G401.6 (cell line): Measurements from ENCODE around the gene UGT1A9.
"Not testable (repeated sequence)": the region's sequence is repeated elsewhere in the genome, so short reads cannot be mapped to it uniquely, and the experiment has no call there.

Experiments used
- FAIRE-seq: peaks from 2 replicates; lab custom pipeline; 2012; peaks lifted over from hg19 to GRCh38; lab: Jason Lieb, UNC

UGT1A9 gene

DNA sequence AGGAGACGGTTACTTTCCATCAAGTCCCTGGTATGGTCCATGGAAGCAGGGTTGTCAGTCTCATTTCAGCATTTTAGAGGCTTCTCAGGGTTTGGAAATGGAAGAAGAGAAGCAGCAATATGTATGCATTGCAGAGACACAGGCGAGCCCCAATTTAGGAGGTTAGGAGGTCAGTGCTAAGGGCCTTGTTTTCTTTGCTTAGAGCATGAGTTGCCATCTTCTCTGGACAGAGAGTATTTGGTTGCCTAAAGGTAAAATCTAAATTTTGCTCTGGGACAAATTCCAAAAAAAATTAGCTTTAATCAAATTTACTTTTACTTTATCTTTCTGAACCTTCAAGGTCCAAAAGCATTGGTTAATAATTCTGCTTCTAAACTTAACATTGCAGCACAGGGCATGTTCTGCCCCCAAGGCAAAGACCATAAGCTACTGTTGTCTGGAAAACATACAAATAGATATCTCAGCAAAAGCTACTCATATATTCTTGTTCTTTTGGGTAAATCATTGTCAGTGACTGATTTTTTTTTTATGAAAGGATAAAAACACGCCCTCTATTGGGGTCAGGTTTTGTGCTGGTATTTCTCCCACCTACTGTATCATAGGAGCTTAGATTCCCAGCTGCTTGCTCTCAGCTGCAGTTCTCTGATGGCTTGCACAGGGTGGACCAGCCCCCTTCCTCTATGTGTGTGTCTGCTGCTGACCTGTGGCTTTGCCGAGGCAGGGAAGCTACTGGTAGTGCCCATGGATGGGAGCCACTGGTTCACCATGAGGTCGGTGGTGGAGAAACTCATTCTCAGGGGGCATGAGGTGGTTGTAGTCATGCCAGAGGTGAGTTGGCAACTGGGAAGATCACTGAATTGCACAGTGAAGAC lies at the start of gene UGT1A9:
TSS of gene UGT1A9 (plus strand) at position 609 of the 872 bp plus-strand sequence. CDS start at position 646, 37 bp downstream.
- FAIRE-seq, result no peak

DNA sequence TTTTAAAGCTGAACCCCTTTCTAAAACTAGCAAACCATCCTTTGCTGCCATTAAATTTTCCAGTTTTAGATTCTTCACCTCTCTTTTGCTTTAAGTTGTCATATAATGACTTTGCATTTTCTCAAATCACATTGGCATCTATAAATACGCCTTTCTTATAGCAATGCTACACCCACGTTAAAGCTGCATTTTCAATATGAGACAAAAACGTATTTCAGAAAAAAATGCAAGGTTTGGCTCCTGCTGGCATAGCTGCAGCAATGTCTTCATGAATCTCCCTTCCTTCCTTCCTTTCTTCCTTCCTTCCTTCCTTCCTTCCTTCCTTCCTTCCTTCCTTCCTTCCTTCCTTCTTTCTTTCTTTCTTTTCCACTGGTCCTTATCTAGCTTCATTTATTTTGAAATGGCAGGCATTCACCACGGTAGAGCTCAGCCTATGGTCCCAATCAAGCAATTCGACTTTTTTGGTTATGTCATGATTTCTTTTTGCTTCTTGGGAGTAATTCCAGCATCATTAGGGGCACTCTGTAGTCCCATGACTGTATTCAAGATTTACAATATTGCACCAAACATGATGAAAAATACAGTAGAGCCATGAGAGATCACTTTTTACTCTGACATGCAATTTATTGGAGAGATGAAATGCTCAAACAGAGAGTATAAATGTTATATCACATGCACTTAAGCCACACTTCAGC lies 44.2 kb upstream of the UGT1A9 start:
- FAIRE-seq, result no peak

DNA sequence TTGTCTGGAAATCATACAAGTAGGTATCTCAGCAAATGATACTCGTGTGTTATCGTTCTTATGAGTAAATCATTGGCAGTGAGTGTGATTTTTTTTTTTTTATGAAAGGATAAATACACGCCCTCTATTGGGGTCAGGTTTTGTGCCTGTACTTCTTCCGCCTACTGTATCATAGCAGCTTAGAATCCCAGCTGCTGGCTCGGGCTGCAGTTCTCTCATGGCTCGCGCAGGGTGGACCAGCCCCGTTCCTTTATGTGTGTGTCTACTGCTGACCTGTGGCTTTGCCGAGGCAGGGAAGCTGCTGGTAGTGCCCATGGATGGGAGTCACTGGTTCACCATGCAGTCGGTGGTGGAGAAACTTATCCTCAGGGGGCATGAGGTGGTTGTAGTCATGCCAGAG lies 35.4 kb upstream of the UGT1A9 start, which contains the start of gene UGT1A10:
TSS of gene UGT1A10 (plus strand) at position 143 of the 400 bp plus-strand sequence. CDS start at position 218, 75 bp downstream.
- not testable (repeated sequence) for FAIRE-seq

DNA sequence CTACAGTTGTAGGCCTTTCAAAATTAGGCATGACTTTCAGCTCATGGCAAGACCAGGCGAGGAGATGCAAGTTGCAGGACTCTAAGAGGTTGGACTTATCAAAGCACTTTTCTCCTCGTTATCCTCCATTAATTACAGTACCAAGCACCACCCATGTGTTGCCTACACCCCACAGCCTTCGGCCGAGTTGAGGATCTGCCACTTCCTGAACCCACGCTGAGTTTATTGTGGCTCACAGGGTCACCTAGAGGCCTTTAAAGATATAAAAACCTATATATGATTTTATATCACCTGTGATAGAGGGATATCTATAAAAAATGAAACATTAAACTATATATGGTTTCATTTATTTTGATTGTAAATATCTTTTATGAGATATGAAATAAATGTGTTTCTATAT lies 32.9 kb upstream of the UGT1A9 start:
- FAIRE-seq, result no peak

DNA sequence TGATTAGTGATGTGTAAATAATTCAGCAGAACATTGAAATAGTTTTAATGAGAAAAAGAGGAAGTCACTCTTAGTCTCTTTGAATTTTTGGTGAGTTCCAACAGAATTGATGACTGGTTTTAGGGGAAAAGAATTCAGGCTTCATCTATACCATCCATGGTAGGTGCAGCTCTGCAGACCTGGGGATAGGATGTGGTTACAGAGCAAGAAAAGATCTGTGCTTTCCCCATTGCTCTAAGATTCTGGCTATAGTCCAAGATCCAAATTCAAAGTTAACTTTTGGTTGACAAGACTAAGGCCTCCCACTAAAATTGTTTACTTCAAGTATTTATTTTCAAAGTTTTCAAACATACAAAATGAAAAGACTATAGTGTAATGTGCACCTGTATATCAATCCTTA lies 31.8 kb upstream of the UGT1A9 start:
- no peak for FAIRE-seq

DNA sequence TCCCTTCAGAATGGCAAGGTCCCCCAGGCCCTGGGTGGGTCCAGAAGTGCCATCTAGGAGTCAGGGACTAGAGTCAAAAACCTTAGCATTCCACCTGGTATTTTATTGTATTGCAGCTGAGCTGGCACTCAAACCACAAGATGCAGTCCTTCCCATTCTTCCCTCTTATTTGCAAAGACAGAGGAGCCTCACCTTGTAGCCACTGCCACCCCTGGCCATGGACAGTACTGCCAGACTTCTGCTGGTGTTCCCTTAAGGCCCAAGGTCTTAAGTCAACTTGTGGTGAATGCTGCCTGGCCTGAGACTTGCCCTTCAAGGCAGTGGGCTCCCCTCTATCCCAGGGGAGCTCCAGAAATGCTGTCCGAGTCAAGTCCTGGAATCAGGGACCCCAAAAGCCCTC lies 28.6 kb upstream of the UGT1A9 start:
- FAIRE-seq, result no peak

DNA sequence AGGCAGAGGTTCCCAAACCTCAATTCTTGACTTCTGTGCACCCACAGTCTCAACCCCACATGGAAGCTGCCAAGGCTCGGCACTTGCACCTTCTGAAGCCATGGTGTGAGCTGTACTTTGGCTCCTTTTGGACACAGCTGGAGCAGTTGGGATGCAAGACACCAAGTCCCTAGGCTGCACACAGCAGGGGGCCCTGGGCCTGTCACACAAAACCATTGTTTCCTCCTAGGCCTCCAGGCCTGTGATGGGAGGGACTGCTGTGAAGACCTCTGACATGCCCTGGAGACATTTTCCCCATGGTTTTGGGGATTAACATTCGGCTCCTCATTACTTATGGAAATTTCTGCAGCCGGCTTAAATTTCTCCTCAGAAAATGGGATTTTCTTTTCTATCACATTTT lies 25.7 kb upstream of the UGT1A9 start:
- FAIRE-seq, result not testable (repeated sequence)

DNA sequence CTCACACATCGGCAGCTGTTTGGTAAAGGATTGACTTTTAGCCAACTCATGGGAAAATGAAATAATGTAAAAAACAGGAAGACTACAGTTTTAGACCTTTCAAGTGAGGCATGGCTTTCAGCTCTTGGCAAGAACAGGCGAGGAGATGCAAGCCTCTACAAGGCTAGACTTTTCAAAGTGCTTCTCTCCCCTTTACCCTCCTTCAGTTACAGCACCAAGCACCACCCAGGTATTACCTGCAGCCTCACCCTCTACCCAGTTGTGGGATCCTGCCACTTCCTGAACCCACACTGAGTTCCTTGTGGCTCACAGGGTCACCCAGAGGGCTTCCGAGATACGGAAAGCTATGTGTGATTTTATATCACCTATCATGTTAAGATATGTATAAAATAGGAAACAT lies 20.7 kb upstream of the UGT1A9 start:
- FAIRE-seq, result no peak

DNA sequence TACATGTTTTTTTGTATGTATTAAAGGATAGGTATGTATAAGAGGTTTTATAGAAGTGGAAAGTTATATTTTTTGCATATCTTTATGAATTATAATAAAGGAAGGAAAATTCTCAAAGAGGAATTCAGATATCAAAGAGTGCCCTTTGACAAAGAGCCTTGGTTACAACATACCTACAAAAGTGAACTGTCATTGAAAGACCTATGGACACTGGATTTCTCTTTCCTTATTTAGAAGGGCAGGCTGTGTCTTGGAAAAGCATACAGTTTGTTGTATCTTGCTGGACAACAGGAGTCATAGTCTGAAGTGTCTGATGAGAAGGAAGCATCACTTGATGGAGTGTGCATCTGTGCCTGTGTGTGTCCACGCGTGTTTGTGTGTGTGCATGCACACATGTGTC lies 20.3 kb upstream of the UGT1A9 start:
- FAIRE-seq, result no peak

DNA sequence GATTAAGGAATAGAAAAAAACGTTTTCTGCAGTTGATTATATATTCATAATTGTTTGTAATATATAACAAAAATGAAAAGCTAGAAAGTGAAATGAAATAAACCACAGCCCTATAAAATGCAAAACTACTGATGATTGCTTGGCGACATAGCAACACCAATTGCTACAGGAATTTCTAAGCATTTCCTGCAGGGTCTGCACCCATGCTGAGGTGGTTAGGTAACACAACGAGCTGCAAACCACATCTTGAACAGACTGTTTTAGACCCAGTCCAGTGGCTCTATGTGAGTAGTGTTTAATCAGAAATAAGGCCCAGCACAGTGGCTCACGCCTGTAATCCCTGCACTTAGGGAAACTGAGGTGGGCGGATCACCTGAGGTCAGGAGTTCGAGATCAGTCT lies 17.2 kb upstream of the UGT1A9 start:
- FAIRE-seq, result no peak

DNA sequence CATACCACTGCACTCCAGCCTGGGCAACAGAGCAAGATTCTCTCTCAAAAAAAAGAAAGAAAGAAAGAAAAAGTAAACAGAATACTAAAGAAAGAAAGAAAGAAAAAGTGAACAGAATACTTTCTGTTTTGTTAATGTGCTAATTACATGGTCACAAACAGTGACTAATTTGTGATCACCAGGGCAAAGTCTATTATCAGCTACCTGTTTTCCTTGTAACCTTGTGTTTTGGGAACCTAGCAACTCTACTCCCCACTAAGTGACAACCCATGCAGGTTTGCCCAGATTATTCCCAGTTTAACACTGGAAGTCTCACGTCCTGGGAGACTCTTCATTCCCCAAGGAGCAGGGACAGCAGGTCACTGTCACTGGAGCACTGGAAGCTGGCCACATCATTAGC lies 16.7 kb upstream of the UGT1A9 start:
- FAIRE-seq, result no peak

DNA sequence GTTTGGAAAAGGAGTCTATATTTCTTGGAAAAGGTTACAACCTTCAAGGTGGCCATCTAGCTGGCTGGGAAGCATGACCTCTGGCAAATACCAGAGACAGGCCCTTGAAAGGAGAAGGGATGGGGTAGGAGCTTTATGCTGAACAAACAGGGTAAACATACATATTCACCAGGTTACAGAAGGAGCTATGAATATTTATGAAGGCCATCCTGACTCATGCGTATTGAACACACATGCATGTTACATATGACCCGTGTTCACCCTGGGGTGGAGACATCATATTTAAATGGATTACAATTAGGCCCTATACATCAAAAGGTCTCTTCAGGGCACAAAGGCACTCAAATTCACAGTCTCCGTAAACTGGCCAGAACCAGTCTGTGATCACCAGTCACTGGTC lies 15.8 kb upstream of the UGT1A9 start:
- not testable (repeated sequence) for FAIRE-seq

DNA sequence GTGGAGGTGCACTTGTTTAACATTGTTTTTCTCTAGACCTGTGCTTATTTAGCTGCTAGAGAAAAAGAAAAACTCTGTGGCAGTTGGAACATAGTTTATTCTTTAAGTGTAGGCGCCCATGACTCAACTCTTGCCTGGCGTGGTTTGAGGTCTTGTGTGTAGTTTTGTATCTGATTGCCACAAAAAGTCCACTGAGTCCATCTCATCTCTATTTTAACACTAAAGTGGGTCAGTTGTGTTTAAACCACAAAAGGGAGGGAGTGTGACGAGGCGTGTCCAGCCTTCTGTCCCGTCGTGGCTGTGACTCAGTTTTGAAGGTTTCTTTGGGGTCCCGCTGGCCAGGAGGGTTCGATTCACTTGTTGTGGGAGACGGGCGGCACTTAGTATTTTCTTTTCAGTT lies 15.3 kb upstream of the UGT1A9 start:
- FAIRE-seq, result no peak

DNA sequence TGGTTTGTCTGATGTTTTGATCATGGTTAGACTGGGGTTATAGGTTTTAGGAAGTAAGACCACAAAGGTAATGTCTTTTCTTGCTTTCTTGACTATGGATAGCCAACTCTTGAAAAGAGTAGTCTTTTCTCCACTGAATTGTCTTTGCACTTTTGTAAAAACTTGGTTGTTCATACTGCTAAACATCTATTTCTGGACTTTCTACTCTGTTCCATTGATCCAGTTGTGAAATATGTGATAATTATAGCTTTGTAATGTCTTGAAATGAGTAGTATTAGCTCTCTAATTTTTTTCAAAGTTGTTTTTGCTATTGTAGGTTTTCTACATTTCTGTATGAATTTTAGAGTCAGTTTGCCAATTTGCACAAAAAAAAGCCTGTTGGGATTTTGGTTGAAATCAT lies 13.1 kb upstream of the UGT1A9 start:
- no peak for FAIRE-seq

DNA sequence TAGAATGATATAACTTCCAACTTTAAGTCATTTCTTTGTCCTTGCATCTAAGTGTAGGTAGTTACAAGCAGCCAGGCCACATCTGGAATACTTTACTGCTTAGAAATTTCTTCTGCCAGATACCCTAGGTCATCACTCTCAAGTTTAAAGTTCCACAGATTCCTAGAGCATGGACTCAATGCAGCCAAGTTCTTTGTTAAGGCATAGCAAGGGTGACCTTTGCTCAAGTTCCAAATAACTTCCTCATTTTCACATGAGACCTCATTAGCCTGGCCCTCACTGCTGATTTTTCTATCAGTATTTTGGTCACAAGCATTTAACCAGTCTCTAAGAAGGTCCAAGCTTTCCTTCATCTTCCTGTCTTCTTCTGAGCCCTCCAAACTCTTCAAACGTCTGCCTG lies 7.8 kb upstream of the UGT1A9 start:
- no peak for FAIRE-seq

DNA sequence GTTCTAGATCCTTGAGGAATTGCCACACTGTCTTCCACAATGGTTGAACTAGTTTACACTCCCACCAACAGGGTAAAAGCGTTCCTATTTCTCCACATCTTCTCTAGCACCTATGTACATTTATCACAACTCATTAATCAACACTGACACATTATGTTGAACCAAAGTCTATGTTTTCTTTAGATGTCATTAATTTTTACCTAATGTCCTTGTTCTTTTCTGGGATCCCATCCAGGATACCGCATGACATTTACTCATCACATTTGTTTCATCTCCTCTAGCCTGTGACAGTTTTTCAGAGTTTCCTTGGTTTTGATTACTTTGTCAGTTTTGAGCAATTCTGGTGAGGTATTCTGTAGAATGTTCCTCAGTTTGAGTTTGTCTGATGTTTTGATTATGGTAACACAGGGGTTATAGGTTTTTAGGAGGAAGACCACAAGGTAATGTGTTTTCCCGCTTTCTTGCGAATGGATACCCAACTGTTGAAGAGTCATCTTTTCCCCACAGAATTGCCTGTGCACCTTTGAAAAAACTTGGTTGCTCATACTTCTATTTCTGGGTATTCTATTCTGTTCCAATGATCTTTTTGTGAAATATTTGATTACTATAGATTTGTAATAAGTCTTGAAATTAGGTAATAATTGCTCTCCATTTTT lies 3.0 kb upstream of the UGT1A9 start:
- FAIRE-seq, result no peak

DNA sequence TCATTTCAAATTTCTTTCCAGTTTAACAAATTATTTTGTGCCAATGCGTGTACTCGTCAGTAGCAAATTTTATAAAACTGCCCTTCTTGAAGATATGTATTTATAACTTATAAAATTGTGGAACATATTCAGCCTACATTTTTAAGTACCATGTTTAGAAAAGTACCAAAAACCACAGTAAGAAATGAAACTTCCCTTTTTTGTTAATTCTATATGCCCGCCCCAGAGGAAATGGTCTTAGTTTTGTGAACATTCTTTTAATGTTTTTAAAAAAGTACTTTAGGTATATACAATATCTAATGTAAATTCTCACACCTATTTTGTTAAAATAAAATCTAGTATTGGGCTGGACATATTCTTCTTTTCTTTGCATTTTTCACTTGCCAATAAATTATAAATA lies 1.2 kb downstream of the UGT1A9 start:
- FAIRE-seq, result no peak

DNA sequence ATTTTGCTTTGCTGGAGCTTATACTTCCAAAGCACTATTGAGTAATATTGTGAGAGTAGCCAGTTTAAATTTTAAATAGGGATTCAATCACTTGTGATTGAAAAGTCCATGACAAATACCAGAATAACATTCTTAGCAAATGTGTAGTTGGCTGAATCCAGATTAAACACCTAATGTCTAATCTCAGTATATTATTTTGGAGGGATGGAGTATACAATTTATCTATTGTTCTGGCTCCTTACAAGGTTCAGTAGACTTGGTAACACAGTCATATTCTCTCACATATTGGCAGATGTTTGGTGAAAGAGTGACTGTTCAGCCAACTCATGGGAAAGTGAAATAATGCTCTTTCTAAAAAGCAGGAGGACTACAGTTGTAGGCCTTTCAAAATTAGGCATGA lies 2.2 kb downstream of the UGT1A9 start:
- FAIRE-seq, result no peak

DNA sequence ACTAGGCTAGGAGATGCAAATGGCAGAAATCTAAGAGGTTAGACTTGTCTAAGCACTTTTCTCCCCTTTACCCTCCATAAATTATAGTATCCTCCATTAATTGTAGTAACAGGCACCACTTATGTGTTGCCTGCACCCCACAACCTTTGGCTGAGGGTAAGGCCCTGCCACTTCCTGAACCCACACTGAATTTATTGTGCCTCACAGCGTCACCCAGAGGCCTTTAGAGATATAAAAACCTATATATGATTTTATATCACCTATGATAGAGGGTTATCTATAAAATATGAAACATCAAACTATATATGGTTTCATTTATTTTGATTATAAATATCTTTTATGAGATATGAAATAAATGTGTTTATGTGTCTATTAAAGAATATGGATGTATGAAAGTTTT lies 2.6 kb downstream of the UGT1A9 start:
- no peak for FAIRE-seq

DNA sequence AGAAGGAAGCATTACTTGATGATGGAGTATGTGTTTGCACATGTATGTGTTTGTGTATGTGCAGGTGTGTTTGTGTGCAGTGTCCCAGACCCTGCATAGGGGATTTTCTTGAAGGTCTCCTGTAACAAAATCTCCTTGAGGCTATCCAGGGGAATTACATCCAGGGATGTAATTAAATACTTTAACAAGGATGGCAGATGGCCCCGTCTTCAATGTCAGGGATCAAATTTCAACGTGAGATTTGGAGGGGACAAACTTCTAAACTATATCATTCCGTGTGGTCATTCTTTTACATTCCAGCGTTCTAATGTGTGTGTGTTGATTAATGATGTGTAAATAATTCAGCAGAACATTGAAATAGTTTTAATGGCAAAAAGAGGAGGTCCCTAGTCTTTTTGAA lies 3.3 kb downstream of the UGT1A9 start:
- no peak for FAIRE-seq

DNA sequence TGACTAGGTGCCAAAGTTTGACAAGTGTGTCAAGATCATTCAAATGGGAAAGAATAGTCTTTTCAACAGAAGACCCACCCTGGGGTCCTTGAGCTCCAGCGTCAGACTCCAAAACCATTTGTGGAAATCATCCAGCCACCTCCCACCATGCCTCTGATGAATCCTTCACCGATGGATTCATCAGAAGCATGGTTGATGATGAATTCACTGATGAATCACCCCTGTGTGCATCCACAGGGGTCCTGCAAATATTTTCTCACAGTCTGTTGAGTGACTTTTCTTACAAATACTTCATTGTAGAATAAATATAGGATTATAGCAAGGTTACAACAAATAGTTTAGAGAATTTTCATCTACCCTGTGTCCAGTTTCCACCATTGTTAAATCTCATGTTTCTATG lies 4.3 kb downstream of the UGT1A9 start:
- FAIRE-seq, result no peak

DNA sequence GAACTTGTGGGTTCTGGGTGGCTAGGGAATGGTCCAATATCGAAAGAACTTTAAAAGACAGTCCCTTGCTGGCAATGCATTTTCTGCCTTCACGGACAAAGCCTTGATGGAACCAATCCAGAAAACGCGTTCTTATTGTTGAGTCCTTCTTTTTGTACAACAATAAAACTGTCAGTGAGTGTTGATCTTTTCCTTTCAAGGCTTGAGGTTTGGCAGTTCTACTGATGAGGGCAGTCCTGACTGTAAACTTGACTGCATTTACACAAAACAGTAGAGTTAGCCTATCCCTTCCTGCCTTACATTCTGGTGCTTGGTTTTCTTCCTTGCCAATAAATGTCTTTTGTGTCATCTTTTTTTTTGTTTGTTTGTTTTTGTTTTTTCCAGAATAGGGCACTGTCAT lies 7.5 kb downstream of the UGT1A9 start:
- no peak for FAIRE-seq

DNA sequence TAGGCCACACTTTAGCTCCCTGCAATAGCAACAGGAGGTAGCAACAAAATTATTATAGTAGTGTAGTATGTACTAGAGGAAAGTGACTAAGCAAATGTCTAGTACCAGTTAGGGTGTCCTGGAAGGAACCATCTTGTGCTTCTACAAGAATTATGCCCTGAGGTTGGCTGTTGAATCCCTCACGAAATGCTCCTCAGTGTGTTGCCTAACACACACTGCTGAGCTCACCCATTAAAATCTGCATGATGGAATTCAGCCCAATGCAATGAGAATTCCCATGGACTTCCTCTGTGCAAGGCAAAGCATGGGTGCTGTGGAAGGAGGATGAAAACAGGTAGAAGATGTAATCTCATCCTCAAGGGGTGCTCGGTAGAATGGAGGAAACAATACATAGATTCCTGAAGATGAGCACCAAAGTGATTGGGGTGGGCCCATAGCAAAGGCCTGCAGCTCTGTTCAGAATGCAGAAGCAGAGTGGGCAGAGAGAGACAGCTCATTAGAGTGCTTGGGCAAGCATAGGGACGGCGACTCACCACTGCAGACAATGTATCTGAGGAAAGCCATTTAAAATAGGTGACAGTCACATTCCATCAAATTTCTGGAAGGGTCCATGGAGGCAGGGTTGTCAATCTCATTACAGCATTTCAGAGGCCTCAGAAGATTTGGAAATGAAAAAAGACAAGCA lies 8.8 kb downstream of the UGT1A9 start:
- no peak for FAIRE-seq
